IMR-90 (cell line): ENCODE measurements around the gene MCM8.

Experiments used
- BHLHE40 ChIP-seq: fragments of 150-350 bp; IDR thresholded peaks from 2 replicates; pipeline ENCODE4 v1.6.1; 2016; ENCODE audit warnings: mild to moderate bottlenecking, low read depth, low read length
- CEBPB ChIP-seq: IDR thresholded peaks from 2 replicates; pipeline ENCODE4 v1.6.1; 2012; ENCODE audit warnings: low read depth, low read length, improper control_type of control experiment
- FOS ChIP-seq: fragments of 150-350 bp; IDR thresholded peaks from 2 replicates; pipeline ENCODE4 v1.6.1; 2016; ENCODE audit warnings: low read depth, low read length
- MAZ ChIP-seq: IDR thresholded peaks from 2 replicates; pipeline ENCODE4 v1.6.1; 2012; ENCODE audit warnings: low read depth, mild to moderate bottlenecking, low read length, improper control_type of control experiment, moderate library complexity, borderline replicate concordance
- MXI1 ChIP-seq: IDR thresholded peaks from 2 replicates; pipeline ENCODE4 v1.6.1; 2012; ENCODE audit warnings: low read depth, mild to moderate bottlenecking, low read length, moderate library complexity, borderline replicate concordance
- NFE2L2 ChIP-seq: fragments of 150-350 bp; IDR thresholded peaks from 2 replicates; pipeline ENCODE4 v1.6.1; 2016; ENCODE audit warnings: low read depth, mild to moderate bottlenecking, low read length
- POLR2A ChIP-seq: IDR thresholded peaks from 2 replicates; pipeline ENCODE4 v1.6.1; 2012; ENCODE audit warnings: mild to moderate bottlenecking, low read depth, low read length
- RAD21 ChIP-seq: IDR thresholded peaks from 2 replicates; pipeline ENCODE4 v1.6.1; 2012; ENCODE audit warnings: low read length, improper control_type of control experiment
- RCOR1 ChIP-seq: IDR thresholded peaks from 2 replicates; pipeline ENCODE4 v1.6.1; 2012; ENCODE audit warnings: mild to moderate bottlenecking, low read length, improper control_type of control experiment; ENCODE audit not compliant: insufficient replicate concordance
- SMC3 ChIP-seq: fragments of 150-350 bp; IDR thresholded peaks from 2 replicates; pipeline ENCODE4 v1.6.1; 2016; ENCODE audit warnings: low read depth, mild to moderate bottlenecking, antibody characterized with exemption, low read length, moderate library complexity
- TF ChIP-seq, protein P1 (sequence below): conservative IDR thresholded peaks from 2 replicates; pipeline ENCODE4 v1.5.1; 2012; ENCODE audit warnings: mild to moderate bottlenecking, low read depth, low read length, improper control_type of control experiment
- TF ChIP-seq, protein P2 (sequence below): fragments of 150-350 bp; IDR thresholded peaks from 2 replicates; pipeline ENCODE4 v1.6.1; 2017; ENCODE audit warnings: mild to moderate bottlenecking, antibody characterized with exemption, low read length, low read depth
- TF ChIP-seq, protein P3 (sequence below): fragments of 150-350 bp; IDR thresholded peaks from 2 replicates; pipeline ENCODE4 v1.6.1; 2016; ENCODE audit warnings: low read depth, mild to moderate bottlenecking, low read length, moderate library complexity, borderline replicate concordance

DNA sequence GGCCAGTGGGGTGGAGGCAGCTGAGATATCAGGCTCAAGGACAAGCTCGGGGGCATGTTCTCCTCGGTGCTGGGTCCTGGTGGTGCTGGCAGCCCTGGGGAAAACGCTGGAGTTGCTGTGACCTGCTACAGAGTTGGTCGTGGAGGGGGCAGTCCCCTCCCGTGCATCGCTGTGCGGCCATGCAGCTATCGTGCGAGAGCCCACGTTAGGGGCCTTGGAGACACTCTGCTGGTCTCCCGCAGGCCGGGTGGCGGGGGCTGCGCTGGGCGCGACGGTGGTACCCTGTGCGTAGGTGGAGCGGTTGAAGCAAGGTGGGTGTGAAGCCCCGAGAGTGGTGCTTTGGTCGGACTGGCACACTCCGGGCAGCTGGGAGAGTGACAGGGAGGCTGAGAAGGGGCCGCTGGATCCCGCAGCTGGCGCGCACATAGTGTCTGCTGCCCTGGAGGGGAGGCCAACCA is 91.4 kb downstream of the MCM8 start:
- TF ChIP-seq, protein P1, sequence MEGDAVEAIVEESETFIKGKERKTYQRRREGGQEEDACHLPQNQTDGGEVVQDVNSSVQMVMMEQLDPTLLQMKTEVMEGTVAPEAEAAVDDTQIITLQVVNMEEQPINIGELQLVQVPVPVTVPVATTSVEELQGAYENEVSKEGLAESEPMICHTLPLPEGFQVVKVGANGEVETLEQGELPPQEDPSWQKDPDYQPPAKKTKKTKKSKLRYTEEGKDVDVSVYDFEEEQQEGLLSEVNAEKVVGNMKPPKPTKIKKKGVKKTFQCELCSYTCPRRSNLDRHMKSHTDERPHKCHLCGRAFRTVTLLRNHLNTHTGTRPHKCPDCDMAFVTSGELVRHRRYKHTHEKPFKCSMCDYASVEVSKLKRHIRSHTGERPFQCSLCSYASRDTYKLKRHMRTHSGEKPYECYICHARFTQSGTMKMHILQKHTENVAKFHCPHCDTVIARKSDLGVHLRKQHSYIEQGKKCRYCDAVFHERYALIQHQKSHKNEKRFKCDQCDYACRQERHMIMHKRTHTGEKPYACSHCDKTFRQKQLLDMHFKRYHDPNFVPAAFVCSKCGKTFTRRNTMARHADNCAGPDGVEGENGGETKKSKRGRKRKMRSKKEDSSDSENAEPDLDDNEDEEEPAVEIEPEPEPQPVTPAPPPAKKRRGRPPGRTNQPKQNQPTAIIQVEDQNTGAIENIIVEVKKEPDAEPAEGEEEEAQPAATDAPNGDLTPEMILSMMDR, result no peak
- TF ChIP-seq POLR2A, result no peak
- TF ChIP-seq MXI1, result no peak
- TF ChIP-seq, protein P2, sequence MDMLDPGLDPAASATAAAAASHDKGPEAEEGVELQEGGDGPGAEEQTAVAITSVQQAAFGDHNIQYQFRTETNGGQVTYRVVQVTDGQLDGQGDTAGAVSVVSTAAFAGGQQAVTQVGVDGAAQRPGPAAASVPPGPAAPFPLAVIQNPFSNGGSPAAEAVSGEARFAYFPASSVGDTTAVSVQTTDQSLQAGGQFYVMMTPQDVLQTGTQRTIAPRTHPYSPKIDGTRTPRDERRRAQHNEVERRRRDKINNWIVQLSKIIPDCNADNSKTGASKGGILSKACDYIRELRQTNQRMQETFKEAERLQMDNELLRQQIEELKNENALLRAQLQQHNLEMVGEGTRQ, result no peak
- TF ChIP-seq, protein P3, sequence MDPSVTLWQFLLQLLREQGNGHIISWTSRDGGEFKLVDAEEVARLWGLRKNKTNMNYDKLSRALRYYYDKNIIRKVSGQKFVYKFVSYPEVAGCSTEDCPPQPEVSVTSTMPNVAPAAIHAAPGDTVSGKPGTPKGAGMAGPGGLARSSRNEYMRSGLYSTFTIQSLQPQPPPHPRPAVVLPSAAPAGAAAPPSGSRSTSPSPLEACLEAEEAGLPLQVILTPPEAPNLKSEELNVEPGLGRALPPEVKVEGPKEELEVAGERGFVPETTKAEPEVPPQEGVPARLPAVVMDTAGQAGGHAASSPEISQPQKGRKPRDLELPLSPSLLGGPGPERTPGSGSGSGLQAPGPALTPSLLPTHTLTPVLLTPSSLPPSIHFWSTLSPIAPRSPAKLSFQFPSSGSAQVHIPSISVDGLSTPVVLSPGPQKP, result no peak
- TF ChIP-seq CEBPB, result no peak
- TF ChIP-seq BHLHE40, result no peak
- TF ChIP-seq SMC3, result no peak
- no peak for TF ChIP-seq MAZ
- TF ChIP-seq FOS, result no peak
- TF ChIP-seq RCOR1, result no peak
- no peak for TF ChIP-seq RAD21
- no peak for TF ChIP-seq NFE2L2
